Esophagus muscularis mucosa (tissue), 4 donors: ENCODE measurements around the gene LIN52.

ENCODE experiments used
- CTCF ChIP-seq, 3 experiments: fragments of 200-600 bp in 2 of 3; fragments of 450-650 bp in 1 of 3; sonication (generic) in 2 of 3; IDR thresholded peaks; one replicate each; pipeline ENCODE4 v1.5.1; 2017 to 2019; ENCODE audit warnings: antibody characterized with exemption in 3 of 3, mild to moderate bottlenecking in 2 of 3, moderate library complexity in 1 of 3
- EP300 ChIP-seq: sonication (generic); formaldehyde crosslinking; IDR thresholded peaks from one replicate; pipeline ENCODE4 v1.6.1; 2017; ENCODE audit warnings: antibody characterized with exemption
- POLR2A ChIP-seq: fragments of 450-650 bp; IDR thresholded peaks from one replicate; pipeline ENCODE4 v1.6.1; 2017; ENCODE audit warnings: antibody characterized with exemption, moderate library complexity, mild to moderate bottlenecking, low read depth

DNA sequence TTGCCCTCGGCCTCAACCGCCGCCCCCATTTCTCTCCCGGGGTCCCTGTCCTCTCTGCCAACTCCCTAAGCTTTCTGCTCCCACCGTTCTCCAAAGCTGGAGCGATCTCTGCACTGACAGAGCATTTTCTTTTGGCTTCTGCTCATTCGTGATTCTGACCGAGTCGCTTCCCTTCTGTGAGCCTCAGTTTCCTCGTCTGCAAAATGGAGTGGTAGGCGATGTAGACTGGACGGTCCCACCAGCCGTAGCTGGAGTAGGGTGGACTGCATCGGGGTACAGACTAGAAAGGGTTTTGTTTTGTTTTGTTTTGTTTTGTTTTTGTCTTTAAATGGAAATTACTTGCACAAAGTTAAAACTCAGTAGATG lies 156.9 kb downstream of the LIN52 start:
- TF ChIP-seq CTCF (IDR thresholded peaks at IDR 0.05) (no peak), EP300 (no peak), POLR2A (no peak)
